GM19468 (cell line): ENCODE results near the gene HNRNPA1L2.
"Not testable (repeated sequence)": the region's sequence is repeated elsewhere in the genome, so short reads cannot be mapped to it uniquely, and the experiment has no call there.

ENCODE experiments used
- ATAC-seq: cut with Tn5 transposase; IDR thresholded peaks from one replicate; pipeline ENCODE4 v1.9.1; 2021; ENCODE audit warnings: mild to moderate bottlenecking, moderate library complexity, moderate number of reproducible peaks; ENCODE audit not compliant: unreplicated experiment; ENCODE audit errors: extremely low read depth

HNRNPA1L2 gene

DNA sequence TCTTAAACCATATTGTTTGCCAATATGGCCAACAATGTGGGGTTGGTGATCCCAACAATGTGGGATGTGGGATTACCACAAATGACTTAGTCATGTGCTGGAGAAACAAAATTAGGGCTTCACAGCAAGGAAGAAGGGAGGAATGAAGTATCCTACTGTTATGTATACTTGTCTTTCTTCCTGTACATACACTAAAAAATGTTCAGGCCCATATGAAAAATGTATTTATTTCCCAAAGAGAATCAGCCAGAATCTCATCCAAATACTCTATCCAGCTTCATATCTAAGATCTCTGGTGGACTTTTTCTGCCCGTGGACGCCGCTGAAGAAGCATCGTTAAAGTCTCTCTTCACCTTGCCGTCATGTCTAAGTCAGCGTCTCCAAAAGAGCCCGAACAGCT is at the start of gene HNRNPA1L2:
HNRNPA1L2 (plus strand) TSS at position 301 of the 400 bp plus-strand sequence; CDS start at position 363, 62 bp downstream.
- no peak for ATAC-seq

DNA sequence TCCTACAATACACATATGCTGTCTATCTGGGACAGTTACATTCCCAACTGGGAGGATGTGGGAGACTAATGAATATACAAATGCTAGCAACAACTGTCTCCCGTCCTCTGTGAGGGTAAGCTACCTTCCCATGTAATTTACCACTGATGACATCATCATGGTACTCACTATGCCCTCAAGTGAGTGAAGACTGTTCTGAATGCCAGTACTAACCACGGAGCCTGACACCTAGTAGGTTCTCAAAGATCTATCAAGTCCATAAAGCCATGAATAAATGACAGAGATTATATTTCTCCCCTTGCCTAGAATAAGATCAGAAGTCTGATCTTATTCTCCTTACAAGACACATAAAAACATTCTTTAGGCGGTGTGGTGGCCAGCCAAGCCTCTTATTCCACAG is 49.1 kb upstream of the HNRNPA1L2 start:
- not testable (repeated sequence) for ATAC-seq

DNA sequence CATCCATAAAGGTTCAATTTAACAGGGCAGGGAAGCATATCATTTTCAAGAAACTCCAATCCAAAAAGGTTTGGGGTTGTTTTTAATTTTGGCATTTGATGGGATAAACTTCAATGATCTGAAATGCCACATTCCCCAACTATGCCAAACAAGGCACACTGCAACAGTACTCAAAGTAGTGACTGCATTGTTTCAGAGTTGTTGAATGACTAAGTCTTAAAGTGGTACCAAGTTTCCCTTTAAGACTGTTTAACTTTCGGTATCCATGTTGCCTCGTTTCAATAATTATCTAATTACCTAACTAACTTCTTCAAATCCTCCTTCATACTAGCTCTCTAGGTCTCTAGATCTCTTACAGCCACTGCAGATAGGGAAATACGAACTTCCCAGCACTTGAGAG is 48.4 kb upstream of the HNRNPA1L2 start:
- not testable (repeated sequence) for ATAC-seq

GRCh38 chr13:52594295-52594694 is 47.9 kb upstream of the HNRNPA1L2 start:
- ATAC-seq = not testable (repeated sequence)

DNA sequence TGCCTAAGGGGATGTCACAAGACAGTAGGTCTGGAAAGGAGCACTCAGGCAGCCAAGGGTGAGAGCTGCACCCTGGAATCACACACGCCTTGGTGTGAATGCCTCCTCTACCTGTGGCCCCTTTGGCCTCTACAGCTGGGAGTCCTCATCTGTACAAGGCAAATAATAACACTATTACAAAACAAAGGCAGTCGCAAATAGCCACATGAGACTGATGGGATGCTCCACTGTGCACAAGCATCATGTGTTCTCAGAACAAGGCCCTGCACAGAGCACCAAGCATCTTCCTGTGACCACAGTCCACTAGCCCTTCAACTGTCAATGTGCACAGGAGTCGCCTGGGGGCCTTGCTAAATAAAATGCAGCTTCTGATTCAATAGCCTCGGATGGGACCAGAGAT is 44.6 kb upstream of the HNRNPA1L2 start:
- no peak for ATAC-seq

DNA sequence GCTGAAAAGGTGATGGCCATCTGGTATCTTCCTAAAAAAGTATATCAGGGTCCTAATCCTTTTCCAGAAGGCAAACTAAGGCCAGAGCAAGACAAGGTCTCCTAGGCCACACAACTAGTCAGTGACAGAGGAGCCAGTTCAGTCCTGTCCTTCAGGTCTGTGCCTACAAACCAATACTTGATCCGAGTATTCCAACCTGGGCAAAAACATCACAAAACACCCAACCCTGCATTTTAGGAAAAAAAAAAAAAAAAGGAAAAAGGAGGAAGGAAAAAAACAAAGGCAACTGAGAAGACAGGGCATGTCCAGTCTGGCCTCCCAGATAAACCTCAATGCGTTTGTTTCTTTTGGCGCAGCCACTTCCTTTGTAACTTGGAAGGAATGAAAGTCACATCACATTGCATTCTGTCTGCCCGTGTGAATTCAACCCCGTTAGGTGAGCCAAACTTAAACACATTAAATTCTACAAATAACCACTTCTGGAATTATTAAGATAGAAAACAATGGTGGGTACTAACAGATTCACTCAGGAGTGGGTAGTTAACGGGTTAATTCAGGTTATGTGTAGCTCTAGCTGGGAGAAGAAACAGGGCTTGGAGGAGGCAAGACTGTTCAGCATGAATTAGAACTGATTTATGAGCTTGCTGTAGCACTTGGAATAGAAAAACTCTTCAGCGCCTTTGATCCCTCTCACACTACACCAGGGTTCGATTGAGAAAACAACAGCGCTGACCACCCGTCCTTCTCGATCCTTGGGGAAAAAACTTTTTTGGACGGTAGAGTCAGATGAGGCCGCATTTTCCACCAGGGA is 43.0 kb upstream of the HNRNPA1L2 start:
- no peak for ATAC-seq

GRCh38 chr13:52599848-52600603 is 42.2 kb upstream of the HNRNPA1L2 start:
- ATAC-seq = no peak

GRCh38 chr13:52600666-52601065 is 41.6 kb upstream of the HNRNPA1L2 start:
- ATAC-seq = no peak

DNA sequence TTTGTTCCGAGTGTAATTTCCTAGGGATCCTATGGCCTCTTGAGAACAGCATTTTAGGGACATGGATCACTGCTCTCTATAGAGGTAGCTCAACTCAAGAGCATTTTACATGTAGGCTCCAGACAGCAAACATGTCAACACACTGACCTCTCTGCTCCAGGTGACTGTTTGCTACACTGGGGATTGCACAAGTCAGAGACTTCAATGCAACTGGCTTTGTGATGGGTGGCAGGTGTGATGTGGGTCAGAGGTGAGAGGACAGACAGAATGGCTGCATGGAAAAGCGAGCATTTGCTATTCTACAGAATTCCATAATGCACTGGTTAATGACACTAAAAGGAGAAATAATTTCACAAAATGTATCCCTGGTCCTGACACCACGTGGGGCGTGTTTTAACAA is 38.9 kb upstream of the HNRNPA1L2 start:
- ATAC-seq = not testable (repeated sequence)

DNA sequence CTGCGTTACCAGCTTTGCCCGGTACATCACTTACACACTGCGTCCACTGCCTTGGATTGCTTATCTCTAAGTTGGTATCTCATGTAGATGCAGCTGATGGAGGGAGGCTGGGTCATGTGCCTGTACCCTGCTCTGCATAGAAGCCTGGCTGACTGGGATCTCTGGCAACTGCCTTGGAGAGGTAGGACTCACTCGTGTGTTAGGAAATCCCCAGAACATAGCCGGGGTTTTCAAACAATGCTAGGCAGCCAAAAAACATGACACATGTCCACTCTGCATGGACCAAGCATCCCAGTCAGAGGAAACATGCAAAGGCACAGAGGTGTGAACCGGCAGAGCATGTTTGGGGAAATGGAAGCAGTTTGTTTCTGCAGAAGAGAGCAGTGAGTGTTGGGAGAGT is 36.1 kb upstream of the HNRNPA1L2 start:
- not testable (repeated sequence) for ATAC-seq

DNA sequence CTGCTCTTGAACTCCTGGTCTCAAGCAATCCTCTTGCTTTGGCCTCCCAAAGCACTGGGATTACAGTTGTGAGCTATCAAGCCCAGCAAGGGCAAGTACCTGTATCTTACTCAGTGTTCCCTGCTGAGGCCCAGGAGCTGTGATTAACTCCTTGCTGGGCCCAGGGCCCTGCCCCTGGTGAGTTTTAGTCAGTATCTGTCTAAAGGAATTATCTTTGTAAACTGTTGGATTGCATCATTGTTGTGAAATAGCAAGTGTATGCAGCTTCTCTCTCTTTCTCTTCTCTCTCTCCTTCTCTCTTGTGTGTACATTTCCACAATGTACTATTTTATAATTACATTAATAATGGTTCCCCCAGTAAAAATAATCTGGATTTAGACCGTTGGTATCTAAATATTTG is 35.4 kb upstream of the HNRNPA1L2 start:
- ATAC-seq = not testable (repeated sequence)

DNA sequence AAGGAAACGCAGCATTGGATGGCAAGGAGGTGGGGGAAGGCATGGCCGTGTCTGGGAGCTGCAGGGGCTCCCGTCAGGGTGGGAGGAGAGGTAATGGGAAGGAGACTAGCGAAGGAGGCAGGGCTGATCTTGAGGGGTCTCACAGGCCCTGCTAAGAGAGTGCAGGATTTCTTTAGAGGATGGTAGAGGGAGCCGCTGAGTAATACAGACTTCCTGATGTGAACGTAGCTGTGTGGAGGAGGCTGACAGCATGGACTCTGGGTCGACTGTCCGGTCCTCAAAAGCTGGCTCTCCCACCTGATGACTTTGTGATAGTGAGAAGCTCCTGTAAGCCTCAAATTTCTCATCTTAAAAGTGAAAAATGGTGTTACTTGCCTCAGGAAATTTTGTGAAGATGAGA is 34.0 kb upstream of the HNRNPA1L2 start:
- ATAC-seq = not testable (repeated sequence)

DNA sequence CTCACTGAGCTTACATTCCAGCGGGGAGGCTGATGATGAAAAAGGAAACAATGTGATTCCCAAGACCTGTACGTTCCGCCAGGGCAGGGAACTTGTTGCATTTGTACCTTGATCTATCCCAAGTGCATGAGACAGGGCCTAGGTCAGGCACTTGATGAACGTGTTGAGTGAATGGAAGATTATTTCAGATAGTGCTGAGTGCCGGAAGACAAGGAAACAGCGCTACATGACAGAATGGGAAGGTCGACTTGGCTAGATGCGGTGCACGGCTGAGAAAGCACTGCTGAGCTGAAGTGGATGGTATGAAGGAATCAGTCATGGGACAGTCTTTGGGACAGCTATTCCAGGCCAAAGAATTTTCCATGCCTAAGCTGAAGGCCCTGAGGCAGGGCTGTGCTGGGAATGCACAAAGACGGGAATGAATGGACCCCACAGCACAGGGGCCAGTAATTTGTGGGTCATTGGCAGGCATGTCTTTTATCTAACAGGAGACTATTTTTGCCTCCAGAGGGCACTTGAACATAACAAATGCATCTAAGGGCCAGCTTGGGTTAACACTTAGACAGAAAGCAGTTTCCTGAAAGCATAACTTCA is 33.1 kb upstream of the HNRNPA1L2 start:
- not testable (repeated sequence) for ATAC-seq

DNA sequence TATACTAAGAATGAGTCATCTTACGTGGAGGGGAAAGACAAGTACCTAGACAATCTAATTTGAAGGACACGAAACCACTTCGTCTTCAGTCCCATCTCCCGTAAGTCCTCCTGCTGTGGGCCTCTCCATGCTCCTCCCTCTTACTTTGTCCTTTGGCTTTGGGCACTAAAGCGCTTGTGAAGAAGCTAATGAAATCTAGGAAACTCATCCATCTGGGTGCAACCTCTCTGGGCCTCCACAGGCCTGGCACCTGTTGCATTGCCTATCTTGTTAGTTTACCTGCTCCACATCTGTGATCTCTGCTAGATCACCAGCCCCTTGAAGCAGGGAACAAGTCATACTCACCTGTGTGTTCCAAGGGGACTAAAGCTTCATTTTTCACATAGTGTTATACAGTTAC is 32.1 kb upstream of the HNRNPA1L2 start:
- ATAC-seq = not testable (repeated sequence)

DNA sequence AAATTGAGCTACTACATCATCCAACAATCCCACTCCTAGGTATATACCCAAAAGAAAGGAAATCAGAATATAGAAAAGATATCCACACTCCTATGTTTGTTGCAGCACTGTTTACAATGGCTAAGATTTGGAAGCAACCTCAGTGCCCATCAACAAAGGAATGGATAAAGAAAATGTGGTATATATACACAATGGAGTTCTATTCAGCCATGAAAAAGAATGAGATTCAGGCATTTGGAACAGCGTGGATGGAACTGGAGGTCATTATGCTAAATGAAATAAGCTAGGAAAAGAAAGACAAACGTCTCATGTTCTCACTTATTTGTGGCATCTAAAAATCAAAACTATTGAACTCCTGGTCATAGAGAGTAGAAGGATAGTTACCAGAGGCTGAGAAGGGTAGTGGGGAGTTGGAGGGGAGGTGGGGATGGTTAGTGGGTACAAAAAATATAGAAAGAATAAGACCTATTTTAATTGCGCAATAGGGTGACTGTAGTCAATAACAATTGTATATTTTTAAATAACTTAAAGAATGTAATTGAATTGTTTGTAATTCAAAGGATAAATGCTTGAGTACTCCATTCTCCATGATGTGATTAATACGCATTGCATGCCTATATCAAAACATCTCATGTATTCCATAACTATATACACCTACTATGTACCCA is 27.0 kb upstream of the HNRNPA1L2 start:
- no peak for ATAC-seq

- ATAC-seq = no peak
These were observed 26.4 kb upstream of the HNRNPA1L2 start for GRCh38 chr13:52615812-52616211.

GRCh38 chr13:52617070-52618060 is 24.9 kb upstream of the HNRNPA1L2 start:
- ATAC-seq = peak; percentile 98

DNA sequence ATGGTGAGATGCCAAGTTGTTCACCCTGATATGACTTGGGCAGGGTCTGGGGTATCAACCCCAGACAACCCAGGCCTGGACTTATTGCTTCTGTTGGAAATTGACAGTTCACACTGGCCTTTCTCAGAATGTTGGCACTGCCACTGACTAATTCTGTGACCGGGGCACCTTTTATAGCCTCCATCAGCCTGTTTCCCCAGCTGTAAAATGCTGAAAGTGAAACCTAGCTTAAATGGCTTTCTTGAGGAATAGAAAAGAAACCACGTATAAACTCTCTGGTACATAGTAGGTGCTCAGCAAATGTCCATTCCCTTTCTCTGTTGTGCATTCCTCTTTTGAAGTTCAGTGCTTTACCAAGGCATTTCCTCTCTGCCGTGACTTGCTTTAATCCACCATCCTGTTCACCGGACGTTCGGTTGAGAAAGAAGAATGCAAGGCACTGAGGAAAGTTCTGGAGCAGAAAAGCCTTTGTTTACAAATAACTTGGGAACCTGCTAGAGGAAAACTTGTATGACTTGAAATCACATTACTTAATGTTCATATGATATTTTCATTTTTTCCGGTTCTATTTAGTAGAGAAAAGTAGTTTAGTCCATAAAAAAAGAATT is 11.0 kb upstream of the HNRNPA1L2 start:
- not testable (repeated sequence) for ATAC-seq
